IMR-90 (cell line): ENCODE measurements around the gene SDHB. TPM values are rescaled to one million over a fixed set of nuclear protein-coding genes. Genes with fewer than 3 reads are reported as not detected.

ENCODE experiments used
- ATAC-seq: fragments of 200-7000 bp; cut with Tn5 transposase; 2 replicates; pipeline ENCODE4 v1.9.1; 2020; ENCODE audit warnings: low read depth, mild to moderate bottlenecking, moderate library complexity
- BruUV-seq: library from RNA; stranded (reverse); fragments of 400-500 nt; replicated peaks from 2 replicates; lab custom pipeline; 2021; lab: Mats Ljungman, UMichigan
- CTCF ChIA-PET: fragments of 300-600 bp; formaldehyde crosslinking; extraction: SDS; loops from one replicate; lab custom pipeline; 2021; ENCODE audit warnings: antibody characterized with exemption; lab: Yijun Ruan, JAX
- POLR2A ChIA-PET: fragments of 300-600 bp; sonication (Branson Sonifier 250); formaldehyde crosslinking; loops from one replicate; lab custom pipeline; 2022; ENCODE audit warnings: antibody characterized with exemption; ENCODE audit not compliant: unreplicated experiment; lab: Charles Lee
- DNase-seq: peaks from one replicate; pipeline ENCODE4 v3.0.0; 2013
- H2AFZ ChIP-seq: replicated peaks from 2 replicates; pipeline ENCODE3; 2013; ENCODE audit warnings: low read length, mild to moderate bottlenecking; ENCODE audit not compliant: poor library complexity
- H2AK5ac ChIP-seq: 2 replicates; pipeline ENCODE4 v1.6.1; 2013; ENCODE audit warnings: low read depth, low read length, inconsistent platforms
- H2AK9ac ChIP-seq: replicated peaks from 2 replicates; pipeline ENCODE3; 2013; ENCODE audit warnings: mild to moderate bottlenecking, low read depth, low read length, moderate library complexity; ENCODE audit not compliant: poor library complexity
- H2BK120ac ChIP-seq: 2 replicates; pipeline ENCODE4 v1.6.1; 2013; ENCODE audit warnings: low read depth, low read length, inconsistent platforms
- H2BK15ac ChIP-seq: 3 replicates; pipeline ENCODE4 v1.6.1; 2013; ENCODE audit warnings: low read depth, low read length, inconsistent platforms
- H2BK20ac ChIP-seq: 2 replicates; pipeline ENCODE4 v1.6.1; 2013; ENCODE audit warnings: low read depth, mild to moderate bottlenecking, inconsistent platforms, low read length, moderate library complexity
- H2BK5ac ChIP-seq: 2 replicates; pipeline ENCODE4 v1.6.1; 2013; ENCODE audit warnings: mild to moderate bottlenecking, low read depth, low read length, inconsistent platforms; ENCODE audit not compliant: poor library complexity, severe bottlenecking
- H3K14ac ChIP-seq: replicated peaks from 2 replicates; pipeline ENCODE4 v1.6.1; 2013; ENCODE audit warnings: low read depth, low read length, inconsistent platforms
- H3K18ac ChIP-seq: 2 replicates; pipeline ENCODE4 v1.6.1; 2013; ENCODE audit warnings: low read depth, low read length, control low read depth
- H3K23ac ChIP-seq: 2 replicates; pipeline ENCODE4 v1.6.1; 2013; ENCODE audit warnings: low read depth, low read length, inconsistent platforms
- H3K27ac ChIP-seq: 2 replicates; pipeline ENCODE4 v1.5.1; 2013; ENCODE audit warnings: mild to moderate bottlenecking, control low read depth, low read length; ENCODE audit not compliant: insufficient read depth
- H3K27me3 ChIP-seq: 2 replicates; pipeline ENCODE4 v1.6.1; 2013; ENCODE audit warnings: low read length; ENCODE audit not compliant: control insufficient read depth, insufficient read depth
- H3K36me3 ChIP-seq: 2 replicates; pipeline ENCODE4 v1.6.1; 2013; ENCODE audit warnings: low read length, mixed read lengths; ENCODE audit not compliant: control insufficient read depth, insufficient read depth
- H3K4ac ChIP-seq: 2 replicates; pipeline ENCODE4 v1.6.1; 2013; ENCODE audit warnings: low read depth, low read length, inconsistent platforms
- H3K4me1 ChIP-seq: 2 replicates; pipeline ENCODE4 v1.6.1; 2013; ENCODE audit warnings: low read length, mixed read lengths; ENCODE audit not compliant: control insufficient read depth, insufficient read depth
- H3K4me2 ChIP-seq: 2 replicates; pipeline ENCODE4 v1.6.1; 2013; ENCODE audit warnings: low read depth, mild to moderate bottlenecking, control low read depth, low read length, moderate library complexity
- H3K4me3 ChIP-seq: 2 replicates; pipeline ENCODE4 v1.5.1; 2013; ENCODE audit warnings: low read depth, mild to moderate bottlenecking, control low read depth, low read length, moderate library complexity; ENCODE audit not compliant: insufficient read depth
- H3K56ac ChIP-seq: 2 replicates; pipeline ENCODE4 v1.6.1; 2013; ENCODE audit warnings: low read length, inconsistent platforms; ENCODE audit not compliant: insufficient read depth; ENCODE audit errors: extremely low read depth
- H3K79me1 ChIP-seq, 2 experiments: 2 replicates each; pipeline ENCODE4 v1.6.1; 2013; ENCODE audit warnings: low read length in 2 of 2, inconsistent platforms in 1 of 2, low read depth in 1 of 2
- H3K9ac ChIP-seq: 2 replicates; pipeline ENCODE4 v1.6.1; 2013; ENCODE audit warnings: low read depth, low read length, control low read depth
- H3K9me1 ChIP-seq: 2 replicates; pipeline ENCODE4 v1.6.1; 2013; ENCODE audit warnings: low read length, inconsistent platforms; ENCODE audit not compliant: insufficient read depth
- H3K9me3 ChIP-seq: 2 replicates; pipeline ENCODE4 v1.6.1; 2013; ENCODE audit warnings: low read length; ENCODE audit not compliant: control insufficient read depth, insufficient read depth
- H4K20me1 ChIP-seq: 2 replicates; pipeline ENCODE4 v1.6.1; 2013; ENCODE audit warnings: low read length, inconsistent platforms; ENCODE audit not compliant: insufficient read depth
- H4K5ac ChIP-seq: 2 replicates; pipeline ENCODE4 v1.6.1; 2013; ENCODE audit warnings: mild to moderate bottlenecking, low read depth, low read length, control low read depth
- H4K8ac ChIP-seq, 2 experiments: 2 replicates each; pipeline ENCODE4 v1.6.1; 2013; ENCODE audit warnings: low read depth in 2 of 2, low read length in 2 of 2, control low read depth in 1 of 2, inconsistent platforms in 1 of 2
- H4K91ac ChIP-seq: 2 replicates; pipeline ENCODE4 v1.6.1; 2013; ENCODE audit warnings: low read depth, low read length, inconsistent platforms; ENCODE audit not compliant: insufficient read depth
- MAFK ChIP-seq: IDR thresholded peaks from 2 replicates; pipeline ENCODE4 v1.6.1; 2012; ENCODE audit warnings: low read depth, low read length, improper control_type of control experiment
- MAZ ChIP-seq: IDR thresholded peaks from 2 replicates; pipeline ENCODE4 v1.6.1; 2012; ENCODE audit warnings: low read depth, mild to moderate bottlenecking, low read length, improper control_type of control experiment, moderate library complexity, borderline replicate concordance
- NFE2L2 ChIP-seq: fragments of 150-350 bp; IDR thresholded peaks from 2 replicates; pipeline ENCODE4 v1.6.1; 2016; ENCODE audit warnings: low read depth, mild to moderate bottlenecking, low read length
- POLR2A ChIP-seq: IDR thresholded peaks from 2 replicates; pipeline ENCODE4 v1.6.1; 2012; ENCODE audit warnings: mild to moderate bottlenecking, low read depth, low read length
- RCOR1 ChIP-seq: IDR thresholded peaks from 2 replicates; pipeline ENCODE4 v1.6.1; 2012; ENCODE audit warnings: mild to moderate bottlenecking, low read length, improper control_type of control experiment; ENCODE audit not compliant: insufficient replicate concordance
- RFX5 ChIP-seq: IDR thresholded peaks from 2 replicates; pipeline ENCODE4 v1.8.0; 2012; ENCODE audit warnings: low read depth, mild to moderate bottlenecking, low read length, moderate library complexity
- SMC3 ChIP-seq: fragments of 150-350 bp; IDR thresholded peaks from 2 replicates; pipeline ENCODE4 v1.6.1; 2016; ENCODE audit warnings: low read depth, mild to moderate bottlenecking, antibody characterized with exemption, low read length, moderate library complexity
- USF2 ChIP-seq: fragments of 150-350 bp; IDR thresholded peaks from 2 replicates; pipeline ENCODE4 v1.6.1; 2017; ENCODE audit warnings: mild to moderate bottlenecking, antibody characterized with exemption, low read length, low read depth
- WGBS, 2 experiments: methylation state at CpG; one replicate each; pipeline versions ENCODE4 v1.1.5 to v1.1.7; 2013; ENCODE audit warnings: missing lambda C conversion rate in 2 of 2; ENCODE audit not compliant: insufficient read length in 1 of 2; ENCODE audit errors: extremely low coverage in 2 of 2; 5-methylcytosine and 5-hydroxymethylcytosine counted together
- dilution Hi-C: fragments of 300-500 bp; cut with HindIII; formaldehyde crosslinking; loops from one replicate; pipeline ENCODE4 v1.14.3; 2018; ENCODE audit warnings: low sequenced_read_pairs; ENCODE audit not compliant: unreplicated experiment
- in situ Hi-C: fragments of 300-500 bp; cut with MboI; formaldehyde crosslinking; loops from 3 replicates; pipeline ENCODE4 v1.14.3; 2019; ENCODE audit warnings: low sequenced_read_pairs, inconsistent platforms, mixed read lengths
- intact Hi-C: fragments of 100-400 bp; cut with micrococcal nuclease; formaldehyde crosslinking; loops from 2 replicates; pipeline ENCODE4 v1.10.0; 2022
- polyA plus RNA-seq, 3 experiments: library from polyadenylated mRNA; depleted of rRNA; stranded (reverse); fragments of >200 nt; gene quantifications; 2 replicates each; pipeline ENCODE4 v1.2.3, GENCODE V29; 2012; ENCODE audit warnings: low replicate concordance in 1 of 3
- total RNA-seq: library from RNA; depleted of rRNA; stranded (reverse); fragments of >200 nt; gene quantifications from 2 replicates; pipeline ENCODE4 v1.2.3, GENCODE V29; 2012

Gene SDHB
- total and polyA plus RNA-seq, 2 of the 4 experiments (the other 2 are of a cell fraction): 122 to 206 TPM

GRCh38 chr1:17009706-17010105 lies 44.1 kb downstream of the SDHB start:
- H4K5ac ChIP-seq: no peak overlapping the region
- H3K18ac ChIP-seq: no peak overlapping the region
- in situ Hi-C loops: no loop called here
- H2BK5ac ChIP-seq: no peak overlapping the region
- DNase-seq: no peak
- POLR2A ChIA-PET: no interaction called here
- TF ChIP-seq USF2 (no peak), NFE2L2 (no peak), POLR2A (no peak), MAFK (no peak), RCOR1 (no peak), RFX5 (no peak), MAZ (no peak), SMC3 (no peak)
- H3K4me2 ChIP-seq: no peak overlapping the region
- H2BK120ac ChIP-seq: no peak overlapping the region
- H3K14ac ChIP-seq: no peak overlapping the region
- dilution Hi-C loops: no loop called here
- CTCF ChIA-PET: no interaction called here
- H4K91ac ChIP-seq: no peak overlapping the region
- H3K9me3 ChIP-seq: no peaks in the 10 kb centered on the region
- intact Hi-C loops: no loop called here
- H2BK20ac ChIP-seq: no peak overlapping the region
- no peak overlapping the region for H3K4ac ChIP-seq
- H3K36me3 ChIP-seq: peaks cover 5% of the 10 kb centered on the region
- ATAC-seq: no peak
- H2AK5ac ChIP-seq: no peak overlapping the region
- H4K8ac ChIP-seq: no peak overlapping the region
- H3K9ac ChIP-seq: no peak overlapping the region
- no peaks in the 10 kb centered on the region for H3K27me3 ChIP-seq
- peaks cover 7 to 14% of the 10 kb centered on the region in 2 experiments; a peak in 3 of 4 replicates for H3K79me1 ChIP-seq
- H2AFZ ChIP-seq: no peak overlapping the region
- no peak overlapping the region for H3K23ac ChIP-seq
- no CpG with 5 or more reads among the region's 4 CpGs for WGBS, 2 experiments
- peaks cover 7% of the 10 kb centered on the region for H3K4me1 ChIP-seq
- H2BK15ac ChIP-seq: no peak overlapping the region
- peaks cover 3% of the 10 kb centered on the region; the same call in 1 of the 2 replicates for H3K9me1 ChIP-seq
- no peak overlapping the region for H3K27ac ChIP-seq
- H2AK9ac ChIP-seq: no peak overlapping the region
- BruUV-seq: no TSS peak
- no peak overlapping the region for H3K56ac ChIP-seq
- peaks cover 13% of the 10 kb centered on the region; the same call in 1 of the 2 replicates for H4K20me1 ChIP-seq
- no peak overlapping the region for H3K4me3 ChIP-seq
